GM19372 (cell line): ENCODE measurements around the gene PROX1.

Experiments used
- ATAC-seq: cut with Tn5 transposase; IDR thresholded peaks from one replicate; pipeline ENCODE4 v1.9.1; 2021; ENCODE audit warnings: mild to moderate bottlenecking, low read depth, moderate library complexity; ENCODE audit not compliant: unreplicated experiment

Gene PROX1

GRCh38 chr1:214017191-214017982 is 29.6 kb downstream of the PROX1 start:
- no peak for ATAC-seq

DNA sequence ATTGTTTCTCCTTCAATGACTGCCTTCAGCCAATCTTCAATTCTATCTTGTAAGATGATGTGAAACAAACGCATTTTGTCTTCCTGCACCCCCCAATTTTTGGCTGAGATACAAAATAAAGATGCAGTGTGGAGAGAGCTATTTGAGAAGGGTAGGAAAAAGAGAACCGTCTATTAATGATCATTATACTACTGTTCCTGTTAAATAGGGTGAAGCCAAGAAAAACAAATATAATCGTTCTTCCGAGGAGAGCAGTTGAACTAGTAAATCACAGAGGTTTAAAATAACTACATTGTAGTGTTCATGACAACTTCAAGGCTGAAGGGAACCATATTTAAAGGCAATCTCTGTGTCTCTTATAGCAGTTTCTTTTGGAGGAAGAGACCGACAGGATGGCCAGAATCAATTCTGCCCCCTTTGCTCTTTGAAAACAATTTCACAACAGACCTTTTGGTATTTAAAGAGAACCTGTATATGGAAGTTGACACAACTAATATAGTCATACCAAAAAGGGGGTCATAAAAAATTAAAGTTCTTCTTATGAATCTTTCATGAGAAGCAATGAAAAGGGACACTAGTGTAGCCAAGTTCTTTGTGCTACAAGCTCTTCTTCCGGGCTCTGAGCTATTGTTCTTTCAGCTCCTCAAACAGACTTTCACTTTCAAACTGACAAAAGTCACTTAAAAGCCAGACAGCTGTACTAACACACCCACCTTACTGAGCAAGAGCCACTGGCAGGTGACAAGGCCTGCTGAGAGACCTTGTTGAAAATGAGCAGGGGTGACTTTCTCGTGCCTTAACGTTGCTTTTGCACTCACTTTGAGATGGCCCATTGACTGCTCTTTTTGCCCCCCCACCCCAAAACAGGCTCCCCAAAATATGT is 30.9 kb downstream of the PROX1 start:
- peak; percentile 66 for ATAC-seq

GRCh38 chr1:214019499-214019898 is 31.7 kb downstream of the PROX1 start:
- ATAC-seq, result no peak

- ATAC-seq, result no peak
These were observed 33.5 kb downstream of the PROX1 start for GRCh38 chr1:214021321-214021720.

GRCh38 chr1:214022229-214022791 is 34.5 kb downstream of the PROX1 start:
- no peak for ATAC-seq

- ATAC-seq, result no peak
These were observed 35.1 kb downstream of the PROX1 start for GRCh38 chr1:214022810-214023425.

- no peak for ATAC-seq
These were observed 39.2 kb downstream of the PROX1 start for GRCh38 chr1:214026985-214027384.

DNA sequence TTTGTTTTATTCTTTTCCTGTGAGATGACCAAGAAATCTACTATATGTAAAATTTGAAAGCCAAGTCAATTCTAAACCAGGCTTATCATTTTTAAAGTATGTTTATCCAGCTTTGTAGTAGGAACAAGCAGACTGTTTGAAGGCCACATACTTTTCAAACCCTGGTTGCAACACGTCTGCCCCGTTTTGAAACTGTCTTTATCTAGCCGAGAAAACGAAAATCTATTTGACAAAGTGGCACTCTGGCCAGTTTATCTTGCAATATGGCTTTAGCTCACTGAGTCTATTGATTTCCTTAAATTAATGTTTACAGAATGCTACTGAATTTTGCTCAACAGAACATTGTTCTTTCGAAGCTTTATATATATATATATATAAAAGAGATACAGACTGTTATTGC is 39.7 kb downstream of the PROX1 start:
- ATAC-seq, result no peak

- ATAC-seq, result no peak
These were observed 40.3 kb downstream of the PROX1 start for GRCh38 chr1:214028095-214028494.

GRCh38 chr1:214028649-214029406 is 41.1 kb downstream of the PROX1 start:
- ATAC-seq, result no peak

DNA sequence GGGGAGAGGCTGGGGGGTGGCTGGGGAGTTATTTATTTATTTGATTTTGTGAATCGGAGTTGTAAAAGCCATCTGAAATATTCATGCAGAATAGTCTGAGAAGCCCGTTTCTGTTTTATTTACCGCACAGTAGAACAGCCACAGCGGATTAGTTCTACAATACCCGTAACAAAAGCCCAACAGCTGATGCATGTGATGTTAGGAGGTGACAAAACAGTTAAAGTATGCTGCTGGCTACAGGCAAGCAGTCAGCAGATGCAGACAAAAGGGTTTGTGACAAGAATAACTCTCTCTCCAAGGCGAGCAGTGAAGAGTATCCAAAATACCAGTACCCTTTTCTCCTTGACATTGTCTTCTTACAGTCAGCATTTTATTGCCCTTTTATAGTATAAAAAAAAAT is 42.0 kb downstream of the PROX1 start:
- no peak for ATAC-seq

DNA sequence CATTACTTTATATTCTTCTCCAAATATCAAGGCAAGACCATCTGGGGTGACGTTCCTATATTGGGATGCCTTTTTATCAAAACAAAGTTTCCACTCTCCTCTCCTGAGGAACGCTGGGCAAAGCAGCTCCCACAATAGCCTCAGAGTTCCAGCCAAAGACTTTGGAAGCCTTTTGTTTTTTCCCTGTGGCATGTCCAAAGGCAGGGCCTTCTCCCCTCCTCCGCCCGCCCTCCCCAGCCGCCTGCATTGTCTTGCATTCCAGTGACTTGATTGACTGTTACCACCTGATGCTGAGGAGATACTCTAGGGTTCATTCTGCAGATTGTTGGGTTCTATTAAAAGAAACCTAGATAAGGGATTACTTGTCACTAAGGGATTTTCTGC is 43.5 kb downstream of the PROX1 start:
- ATAC-seq, result no peak

- no peak for ATAC-seq
These were observed 49.7 kb downstream of the PROX1 start for GRCh38 chr1:214037468-214037867.

DNA sequence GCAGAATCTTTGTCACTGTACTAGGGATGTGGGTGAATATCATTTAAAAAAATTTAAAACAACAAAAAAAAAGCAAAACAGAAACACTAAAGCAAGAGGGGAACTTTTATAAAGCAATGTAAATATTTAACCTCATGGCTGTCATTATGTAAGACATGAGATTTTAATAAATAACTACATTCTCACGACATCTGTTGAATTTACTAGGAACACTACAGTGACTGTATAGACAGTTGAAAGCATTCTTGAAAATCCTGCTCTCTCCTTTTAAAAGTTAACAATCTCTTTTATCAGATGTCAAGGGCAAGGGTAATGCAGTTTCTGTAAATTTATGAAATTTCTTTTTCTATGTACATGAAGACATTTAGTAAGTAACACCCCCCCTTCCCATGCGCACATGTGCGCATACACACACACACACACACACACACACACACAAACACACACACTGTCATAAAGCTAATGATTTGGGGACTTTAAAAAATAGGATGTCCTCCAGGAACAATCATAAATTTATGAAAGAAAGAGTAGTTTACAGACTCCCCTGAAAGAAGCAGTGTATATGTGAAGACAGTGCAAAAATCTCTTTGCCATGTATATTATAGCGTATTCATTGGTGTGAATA is 51.7 kb downstream of the PROX1 start:
- no peak for ATAC-seq

- ATAC-seq, result no peak
These were observed 55.4 kb downstream of the PROX1 start for GRCh38 chr1:214043167-214043566.

GRCh38 chr1:214044438-214045214 is 56.9 kb downstream of the PROX1 start:
- no peak for ATAC-seq

- no peak for ATAC-seq
These were observed 63.0 kb downstream of the PROX1 start for GRCh38 chr1:214050513-214051401.

- ATAC-seq, result no peak
These were observed 64.0 kb downstream of the PROX1 start for GRCh38 chr1:214051786-214052185.
